Measurements from ENCODE around the gene PCDHGB4.
"Not testable (repeated sequence)": the region's sequence is repeated elsewhere in the genome, so short reads cannot be mapped to it uniquely, and the experiment has no call there.

PCDHGB4 gene

DNA sequence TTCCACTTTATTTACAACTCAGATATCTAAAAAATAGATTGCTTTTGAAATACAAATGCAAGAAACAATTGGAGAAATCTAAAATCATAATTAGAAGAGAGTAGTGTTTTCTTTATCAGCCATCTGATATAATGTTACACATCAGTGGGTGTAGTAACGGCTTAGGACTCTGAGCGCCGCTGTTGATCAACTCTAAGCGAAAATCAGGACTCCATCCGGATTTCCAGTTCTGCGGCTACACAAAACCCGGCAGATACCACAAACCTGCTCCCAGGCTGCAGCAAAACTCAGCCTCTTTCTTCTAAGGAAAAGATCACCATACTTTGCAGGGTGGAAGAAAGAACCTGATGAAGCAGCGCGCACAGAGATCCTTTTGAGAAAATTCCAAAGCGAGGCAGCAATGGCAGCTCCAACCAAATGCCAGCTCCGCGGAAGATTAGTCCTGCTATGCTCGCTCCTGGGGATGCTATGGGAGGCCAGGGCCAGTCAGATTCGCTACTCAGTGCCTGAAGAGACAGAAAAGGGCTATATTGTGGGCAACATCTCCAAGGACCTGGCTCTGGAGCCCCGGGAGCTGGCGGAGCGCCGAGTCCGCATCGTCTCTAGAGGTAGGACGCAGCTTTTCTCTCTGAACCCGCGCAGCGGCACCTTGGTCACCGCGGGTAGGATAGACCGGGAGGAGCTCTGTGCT is 15.2 kb downstream of the PCDHGB4 start, which contains the start of gene PCDHGA9:
Gene PCDHGA9, plus strand, starts transcription at position 226 of the 691 bp plus-strand sequence. Its CDS starts 175 bp downstream, at position 401.
- DNase-seq = no peak

- no peak for DNase-seq
These were observed 15.9 kb downstream of the PCDHGB4 start for GRCh38 chr5:141403387-141403786.

GRCh38 chr5:141407790-141408505 is 20.4 kb downstream of the PCDHGB4 start, which contains the start of gene PCDHGB6:
Gene PCDHGB6 (plus strand): TSS chr5:141408021. CDS start chr5:141408203, 182 bp downstream.
- DNase-seq = peak; percentile 17 to 44

GRCh38 chr5:141409598-141410306 is 22.3 kb downstream of the PCDHGB4 start:
- DNase-seq = no peak

- no peak for DNase-seq
These were observed 24.1 kb downstream of the PCDHGB4 start for GRCh38 chr5:141411575-141411974.

GRCh38 chr5:141412854-141413539 is 25.5 kb downstream of the PCDHGB4 start, which contains the start of gene PCDHGA10:
Gene PCDHGA10 (plus strand): TSS chr5:141412987. CDS start chr5:141413176, 189 bp downstream.
- DNase-seq = peak; percentile 53 to 63

- no peak for DNase-seq
These were observed 26.1 kb downstream of the PCDHGB4 start for GRCh38 chr5:141413540-141414069.

- DNase-seq = not testable (repeated sequence)
These were observed 27.2 kb downstream of the PCDHGB4 start for GRCh38 chr5:141414548-141415274.

DNA sequence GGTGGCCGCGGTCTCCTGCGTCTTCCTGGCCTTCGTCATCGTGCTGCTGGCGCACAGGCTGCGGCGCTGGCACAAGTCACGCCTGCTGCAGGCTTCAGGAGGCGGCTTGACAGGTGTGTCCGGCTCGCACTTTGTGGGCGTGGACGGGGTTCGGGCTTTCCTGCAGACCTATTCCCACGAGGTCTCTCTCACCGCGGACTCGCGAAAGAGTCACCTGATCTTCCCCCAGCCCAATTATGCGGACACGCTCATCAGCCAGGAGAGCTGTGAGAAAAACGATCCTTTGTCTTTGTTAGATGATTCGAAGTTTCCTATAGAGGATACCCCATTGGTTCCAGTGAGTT is 27.7 kb downstream of the PCDHGB4 start:
- not testable (repeated sequence) for DNase-seq

GRCh38 chr5:141417494-141418172 is 30.1 kb downstream of the PCDHGB4 start, which contains the start of gene PCDHGB7:
Gene PCDHGB7 (plus strand): TSS chr5:141417677. CDS start chr5:141417860, 183 bp downstream.
- peak; percentile 46 to 47 for DNase-seq

DNA sequence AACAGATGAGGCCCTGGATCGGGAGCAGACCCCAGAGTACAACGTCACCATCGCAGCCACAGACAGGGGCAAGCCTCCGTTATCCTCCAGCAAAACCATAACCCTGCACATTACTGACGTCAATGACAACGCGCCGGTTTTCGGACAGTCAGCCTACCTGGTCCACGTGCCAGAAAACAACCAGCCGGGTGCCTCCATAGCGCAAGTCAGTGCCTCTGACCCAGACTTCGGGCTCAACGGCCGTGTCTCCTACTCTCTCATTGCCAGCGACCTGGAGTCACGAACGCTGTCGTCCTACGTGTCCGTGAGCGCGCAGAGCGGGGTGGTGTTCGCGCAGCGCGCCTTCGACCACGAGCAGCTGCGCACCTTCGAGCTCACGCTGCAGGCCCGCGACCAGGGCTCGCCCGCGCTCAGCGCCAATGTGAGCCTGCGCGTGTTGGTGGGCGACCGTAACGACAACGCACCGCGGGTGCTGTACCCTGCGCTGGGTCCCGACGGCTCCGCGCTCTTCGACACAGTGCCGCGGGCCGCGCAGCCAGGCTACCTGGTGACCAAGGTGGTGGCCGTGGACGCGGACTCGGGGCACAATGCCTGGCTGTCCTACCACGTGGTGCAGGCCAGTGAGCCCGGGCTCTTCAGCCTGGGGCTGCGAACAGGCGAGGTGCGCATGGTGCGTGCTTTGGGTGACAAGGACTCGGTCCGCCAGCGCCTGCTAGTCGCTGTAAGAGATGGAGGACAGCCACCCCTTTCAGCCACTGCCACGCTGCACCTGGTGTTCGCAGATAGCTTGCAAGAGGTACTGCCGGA is 31.8 kb downstream of the PCDHGB4 start:
- DNase-seq = no peak

GRCh38 chr5:141420855-141421488 is 33.5 kb downstream of the PCDHGB4 start, which contains the start of gene PCDHGA11:
Gene PCDHGA11 (plus strand): TSS chr5:141421051. CDS start chr5:141421228, 177 bp downstream.
- DNase-seq = peak; percentile 39 to 46

- DNase-seq = no peak
These were observed 34.0 kb downstream of the PCDHGB4 start for GRCh38 chr5:141421489-141421855.

GRCh38 chr5:141422742-141423291 is 35.3 kb downstream of the PCDHGB4 start:
- DNase-seq = no peak

GRCh38 chr5:141427783-141428426 is 40.4 kb downstream of the PCDHGB4 start:
- no peak for DNase-seq

DNA sequence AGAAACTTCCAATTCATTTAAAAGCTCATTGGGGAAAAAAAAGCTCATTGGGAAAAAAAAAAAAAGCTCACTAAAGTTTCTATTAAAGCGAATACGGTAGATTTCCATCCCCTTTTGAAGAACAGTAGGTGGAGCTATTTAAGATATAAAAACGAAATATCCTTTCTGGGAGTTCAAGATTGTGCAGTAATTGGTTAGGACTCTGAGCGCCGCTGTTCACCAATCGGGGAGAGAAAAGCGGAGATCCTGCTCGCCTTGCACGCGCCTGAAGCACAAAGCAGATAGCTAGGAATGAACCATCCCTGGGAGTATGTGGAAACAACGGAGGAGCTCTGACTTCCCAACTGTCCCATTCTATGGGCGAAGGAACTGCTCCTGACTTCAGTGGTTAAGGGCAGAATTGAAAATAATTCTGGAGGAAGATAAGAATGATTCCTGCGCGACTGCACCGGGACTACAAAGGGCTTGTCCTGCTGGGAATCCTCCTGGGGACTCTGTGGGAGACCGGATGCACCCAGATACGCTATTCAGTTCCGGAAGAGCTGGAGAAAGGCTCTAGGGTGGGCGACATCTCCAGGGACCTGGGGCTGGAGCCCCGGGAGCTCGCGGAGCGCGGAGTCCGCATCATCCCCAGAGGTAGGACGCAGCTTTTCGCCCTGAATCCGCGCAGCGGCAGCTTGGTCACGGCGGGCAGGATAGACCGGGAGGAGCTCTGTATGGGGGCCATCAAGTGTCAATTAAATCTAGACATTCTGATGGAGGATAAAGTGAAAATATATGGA is 43.0 kb downstream of the PCDHGB4 start, which contains the start of gene PCDHGA12:
Gene PCDHGA12, plus strand, starts transcription at position 176 of the 782 bp plus-strand sequence. Its CDS starts 253 bp downstream, at position 429.
- peak; percentile 30 to 32 for DNase-seq

DNA sequence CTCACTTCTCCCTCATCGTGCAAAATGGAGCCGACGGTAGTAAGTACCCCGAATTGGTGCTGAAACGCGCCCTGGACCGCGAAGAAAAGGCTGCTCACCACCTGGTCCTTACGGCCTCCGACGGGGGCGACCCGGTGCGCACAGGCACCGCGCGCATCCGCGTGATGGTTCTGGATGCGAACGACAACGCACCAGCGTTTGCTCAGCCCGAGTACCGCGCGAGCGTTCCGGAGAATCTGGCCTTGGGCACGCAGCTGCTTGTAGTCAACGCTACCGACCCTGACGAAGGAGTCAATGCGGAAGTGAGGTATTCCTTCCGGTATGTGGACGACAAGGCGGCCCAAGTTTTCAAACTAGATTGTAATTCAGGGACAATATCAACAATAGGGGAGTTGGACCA is 43.8 kb downstream of the PCDHGB4 start:
- no peak for DNase-seq

DNA sequence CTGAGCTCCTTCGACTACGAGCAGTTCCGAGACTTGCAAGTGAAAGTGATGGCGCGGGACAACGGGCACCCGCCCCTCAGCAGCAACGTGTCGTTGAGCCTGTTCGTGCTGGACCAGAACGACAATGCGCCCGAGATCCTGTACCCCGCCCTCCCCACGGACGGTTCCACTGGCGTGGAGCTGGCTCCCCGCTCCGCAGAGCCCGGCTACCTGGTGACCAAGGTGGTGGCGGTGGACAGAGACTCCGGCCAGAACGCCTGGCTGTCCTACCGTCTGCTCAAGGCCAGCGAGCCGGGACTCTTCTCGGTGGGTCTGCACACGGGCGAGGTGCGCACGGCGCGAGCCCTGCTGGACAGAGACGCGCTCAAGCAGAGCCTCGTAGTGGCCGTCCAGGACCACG is 44.8 kb downstream of the PCDHGB4 start:
- not testable (repeated sequence) for DNase-seq
